PFSK-1 (cell line): Measurements from ENCODE around the gene MNX1.

Source experiments
- FOXP2 ChIP-seq: optimal IDR thresholded peaks from 2 replicates; pipeline ENCODE3; 2011; ENCODE audit warnings: borderline replicate concordance, control low read depth, inconsistent platforms; ENCODE audit not compliant: insufficient read depth; ENCODE audit errors: extremely low read length, extremely low read depth
- POLR2AphosphoS5 ChIP-seq: IDR thresholded peaks from 2 replicates; pipeline ENCODE4 v1.6.1; 2012; ENCODE audit warnings: low read depth, mild to moderate bottlenecking, control low read depth, low read length, moderate library complexity
- REST ChIP-seq, 2 experiments: IDR thresholded peaks; 2 replicates each; pipeline versions ENCODE4 v1.6.1 to v1.8.0; 2011 to 2012; ENCODE audit warnings: low read depth in 2 of 2, low read length in 2 of 2, control low read depth in 1 of 2, inconsistent platforms in 1 of 2, mild to moderate bottlenecking in 1 of 2, moderate library complexity in 1 of 2; ENCODE audit not compliant: insufficient read depth in 1 of 2
- SIN3A ChIP-seq: IDR thresholded peaks from 2 replicates; pipeline ENCODE4 v1.6.1; 2012; ENCODE audit warnings: mild to moderate bottlenecking, low read length, moderate library complexity, borderline replicate concordance; ENCODE audit not compliant: insufficient read depth
- TAF1 ChIP-seq: IDR thresholded peaks from 2 replicates; pipeline ENCODE4 v1.6.1; 2012; ENCODE audit warnings: low read length, control low read depth, borderline replicate concordance; ENCODE audit not compliant: insufficient read depth

MNX1 gene

GRCh38 chr7:156989766-156990535 lies 20.5 kb downstream of the MNX1 start:
- TF ChIP-seq TAF1 (no peak), FOXP2 (no peak), POLR2AphosphoS5 (no peak), SIN3A (no peak), REST (IDR thresholded peaks at IDR 0.05; ENCODE audit: insufficient read depth in 1 of 2, low read depth in 2 of 2, low read length in 2 of 2) (no peak)

- no peak for TF ChIP-seq REST (IDR thresholded peaks at IDR 0.05; ENCODE audit: insufficient read depth in 1 of 2, low read depth in 2 of 2, low read length in 2 of 2)
- TF ChIP-seq FOXP2 = no peak
- TF ChIP-seq TAF1 = no peak
- no peak for TF ChIP-seq POLR2AphosphoS5
- TF ChIP-seq SIN3A = no peak
Measured at GRCh38 chr7:156988343-156989185, 21.9 kb downstream of the MNX1 start.

GRCh38 chr7:156986378-156986777 lies 24.1 kb downstream of the MNX1 start:
- no peak for TF ChIP-seq POLR2AphosphoS5
- TF ChIP-seq TAF1 = no peak
- TF ChIP-seq SIN3A = no peak
- no peak for TF ChIP-seq FOXP2
- no peak for TF ChIP-seq REST (IDR thresholded peaks at IDR 0.05; ENCODE audit: insufficient read depth in 1 of 2, low read depth in 2 of 2, low read length in 2 of 2)

GRCh38 chr7:156985101-156985992 lies 25.1 kb downstream of the MNX1 start:
- no peak for TF ChIP-seq SIN3A
- TF ChIP-seq REST (IDR thresholded peaks at IDR 0.05; ENCODE audit: insufficient read depth in 1 of 2, low read depth in 2 of 2, low read length in 2 of 2) = no peak
- TF ChIP-seq POLR2AphosphoS5 = no peak
- TF ChIP-seq FOXP2 = no peak
- TF ChIP-seq TAF1 = no peak
